ENCODE data around the gene VAV2. TPM values are rescaled to one million over a fixed set of nuclear protein-coding genes. Genes with fewer than 3 reads are reported as not detected.

The VAV2 gene
- total RNA-seq, 1 donor from 2014 or later = 80.6 TPM

GRCh38 chr9:133880851-133881661 is 111.1 kb downstream of the VAV2 start:
- peak overlapping the region; percentile 94 for H3K27ac Mint-ChIP-seq
- peaks cover 42% of the 10 kb centered on the region for H3K4me1 Mint-ChIP-seq (ENCODE audit: low read depth)
- no peak overlapping the region for H3K4me3 Mint-ChIP-seq (ENCODE audit: low read depth)
- no peaks in the 10 kb centered on the region for H3K36me3 Mint-ChIP-seq (ENCODE audit: insufficient read depth)
- H3K27me3 Mint-ChIP-seq = no peaks in the 10 kb centered on the region
- no peaks in the 10 kb centered on the region for H3K9me3 Mint-ChIP-seq (ENCODE audit: low read depth)
- no peak for TF ChIP-seq CTCF (IDR thresholded peaks at IDR 0.05; ENCODE audit: unreplicated experiment)
- DNase-seq (ENCODE audit: low spot score, unreplicated experiment) = no peak

- Mint-ChIP-seq H3K27ac (no peak overlapping the region), H3K4me1 (ENCODE audit: low read depth) (peaks cover 39% of the 10 kb centered on the region), H3K4me3 (ENCODE audit: low read depth) (no peak overlapping the region), H3K9me3 (ENCODE audit: low read depth) (no peaks in the 10 kb centered on the region), H3K27me3 (no peaks in the 10 kb centered on the region), H3K36me3 (ENCODE audit: insufficient read depth) (no peaks in the 10 kb centered on the region)
- TF ChIP-seq CTCF (IDR thresholded peaks at IDR 0.05; ENCODE audit: unreplicated experiment) = no peak
- DNase-seq (ENCODE audit: low spot score, unreplicated experiment) = no peak
Measured at GRCh38 chr9:133880136-133880535, 112.0 kb downstream of the VAV2 start.

- Mint-ChIP-seq H3K36me3 (ENCODE audit: insufficient read depth) (no peaks in the 10 kb centered on the region), H3K4me1 (ENCODE audit: low read depth) (peaks cover 37% of the 10 kb centered on the region), H3K4me3 (ENCODE audit: low read depth) (no peak overlapping the region), H3K27me3 (no peaks in the 10 kb centered on the region), H3K9me3 (ENCODE audit: low read depth) (no peaks in the 10 kb centered on the region), H3K27ac (no peak overlapping the region)
- TF ChIP-seq CTCF (IDR thresholded peaks at IDR 0.05; ENCODE audit: unreplicated experiment) = no peak
- DNase-seq (ENCODE audit: low spot score, unreplicated experiment) = no peak
Measured at GRCh38 chr9:133879615-133880014, 112.5 kb downstream of the VAV2 start.

- peaks cover 41% of the 10 kb centered on the region for H3K4me1 Mint-ChIP-seq (ENCODE audit: low read depth)
- no peak overlapping the region for H3K4me3 Mint-ChIP-seq (ENCODE audit: low read depth)
- no peak for DNase-seq (ENCODE audit: low spot score, unreplicated experiment)
- no peaks in the 10 kb centered on the region for H3K36me3 Mint-ChIP-seq (ENCODE audit: insufficient read depth)
- peak overlapping the region; percentile 77 for H3K27ac Mint-ChIP-seq
- no peak for TF ChIP-seq CTCF (IDR thresholded peaks at IDR 0.05; ENCODE audit: unreplicated experiment)
- H3K27me3 Mint-ChIP-seq = no peaks in the 10 kb centered on the region
- H3K9me3 Mint-ChIP-seq (ENCODE audit: low read depth) = no peaks in the 10 kb centered on the region
Measured at GRCh38 chr9:133878402-133878801, 113.7 kb downstream of the VAV2 start.

- DNase-seq (ENCODE audit: low spot score, unreplicated experiment) = no peak
- TF ChIP-seq CTCF (IDR thresholded peaks at IDR 0.05; ENCODE audit: unreplicated experiment) = no peak
- no peaks in the 10 kb centered on the region for H3K27me3 Mint-ChIP-seq
- H3K27ac Mint-ChIP-seq = peak overlapping the region; percentile 77
- H3K4me3 Mint-ChIP-seq (ENCODE audit: low read depth) = no peak overlapping the region
- no peaks in the 10 kb centered on the region for H3K36me3 Mint-ChIP-seq (ENCODE audit: insufficient read depth)
- H3K9me3 Mint-ChIP-seq (ENCODE audit: low read depth) = no peaks in the 10 kb centered on the region
- H3K4me1 Mint-ChIP-seq (ENCODE audit: low read depth) = peaks cover 38% of the 10 kb centered on the region
Measured at GRCh38 chr9:133877967-133878366, 114.2 kb downstream of the VAV2 start.

All from progenitor cell of endocrine pancreas (in vitro differentiated cells).